Measurements from ENCODE around the gene PLXNB3.

DNA sequence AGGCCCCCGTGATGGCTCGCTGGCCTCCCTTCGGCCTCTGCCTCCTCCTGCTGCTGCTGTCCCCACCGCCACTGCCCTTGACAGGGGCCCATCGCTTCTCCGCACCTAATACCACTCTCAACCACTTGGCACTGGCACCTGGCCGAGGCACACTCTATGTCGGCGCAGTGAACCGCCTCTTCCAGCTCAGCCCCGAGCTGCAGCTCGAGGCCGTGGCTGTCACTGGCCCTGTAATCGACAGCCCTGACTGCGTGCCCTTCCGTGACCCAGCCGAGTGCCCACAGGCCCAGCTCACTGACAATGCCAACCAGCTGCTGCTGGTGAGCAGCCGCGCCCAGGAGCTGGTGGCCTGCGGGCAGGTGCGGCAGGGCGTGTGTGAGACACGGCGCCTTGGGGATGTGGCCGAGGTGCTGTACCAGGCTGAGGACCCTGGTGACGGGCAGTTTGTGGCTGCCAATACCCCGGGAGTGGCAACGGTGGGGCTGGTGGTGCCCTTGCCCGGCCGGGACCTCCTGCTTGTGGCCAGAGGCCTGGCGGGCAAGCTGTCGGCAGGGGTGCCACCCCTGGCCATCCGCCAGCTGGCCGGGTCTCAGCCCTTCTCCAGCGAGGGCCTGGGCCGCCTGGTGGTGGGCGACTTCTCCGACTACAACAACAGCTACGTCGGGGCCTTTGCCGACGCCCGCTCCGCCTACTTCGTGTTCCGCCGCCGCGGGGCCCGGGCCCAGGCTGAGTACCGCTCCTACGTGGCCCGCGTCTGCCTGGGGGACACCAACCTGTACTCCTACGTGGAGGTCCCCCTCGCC is 3.0 kb downstream of the PLXNB3 start:
- TF ChIP-seq, protein P1, sequence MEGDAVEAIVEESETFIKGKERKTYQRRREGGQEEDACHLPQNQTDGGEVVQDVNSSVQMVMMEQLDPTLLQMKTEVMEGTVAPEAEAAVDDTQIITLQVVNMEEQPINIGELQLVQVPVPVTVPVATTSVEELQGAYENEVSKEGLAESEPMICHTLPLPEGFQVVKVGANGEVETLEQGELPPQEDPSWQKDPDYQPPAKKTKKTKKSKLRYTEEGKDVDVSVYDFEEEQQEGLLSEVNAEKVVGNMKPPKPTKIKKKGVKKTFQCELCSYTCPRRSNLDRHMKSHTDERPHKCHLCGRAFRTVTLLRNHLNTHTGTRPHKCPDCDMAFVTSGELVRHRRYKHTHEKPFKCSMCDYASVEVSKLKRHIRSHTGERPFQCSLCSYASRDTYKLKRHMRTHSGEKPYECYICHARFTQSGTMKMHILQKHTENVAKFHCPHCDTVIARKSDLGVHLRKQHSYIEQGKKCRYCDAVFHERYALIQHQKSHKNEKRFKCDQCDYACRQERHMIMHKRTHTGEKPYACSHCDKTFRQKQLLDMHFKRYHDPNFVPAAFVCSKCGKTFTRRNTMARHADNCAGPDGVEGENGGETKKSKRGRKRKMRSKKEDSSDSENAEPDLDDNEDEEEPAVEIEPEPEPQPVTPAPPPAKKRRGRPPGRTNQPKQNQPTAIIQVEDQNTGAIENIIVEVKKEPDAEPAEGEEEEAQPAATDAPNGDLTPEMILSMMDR (IDR thresholded peaks at IDR 0.05): no peak
- no peak for TF ChIP-seq EZH2 (IDR thresholded peaks at IDR 0.05; ENCODE audit: borderline replicate concordance, insufficient read depth, low read depth, low read length, poor library complexity, severe bottlenecking)

Data from B cell (primary cell).